Measurements from ENCODE around the gene TRMT61A. TPM values are rescaled to one million over a fixed set of nuclear protein-coding genes. Genes with fewer than 3 reads are reported as not detected.

TRMT61A gene
- total and polyA plus RNA-seq, 2 donors from 2014 or later = 11.9 to 16.0 TPM

GRCh38 chr14:103549361-103550311 lies 20.6 kb downstream of the TRMT61A start:
- Histone ChIP-seq H3K9me3 (ENCODE audit: control insufficient read depth in 2 of 3, insufficient read depth in 1 of 3, low read length in 3 of 3) (no peaks in the 10 kb centered on the region), H3K27me3 (ENCODE audit: control insufficient read depth, insufficient read depth, low read length) (no peaks in the 10 kb centered on the region), H3K36me3 (ENCODE audit: control insufficient read depth in 2 of 3, insufficient read depth in 3 of 3, low read length in 3 of 3) (no peaks in the 10 kb centered on the region), H3K9ac (ENCODE audit: low read length in 3 of 3) (peak overlapping the region in 1 of 3 donors; percentile 3), H3K4me3 (ENCODE audit: low read length in 3 of 3) (no peak overlapping the region), H3K27ac (ENCODE audit: low read depth in 2 of 2, low read length in 2 of 2) (peak overlapping the region; percentile 43 to 74), H3K4me1 (ENCODE audit: control insufficient read depth in 2 of 3, insufficient read depth in 2 of 3, low read depth in 1 of 3, low read length in 3 of 3) (peaks cover 0 to 11% (median 0%) of the 10 kb centered on the region in 3 donors)
- TF ChIP-seq, protein P1, sequence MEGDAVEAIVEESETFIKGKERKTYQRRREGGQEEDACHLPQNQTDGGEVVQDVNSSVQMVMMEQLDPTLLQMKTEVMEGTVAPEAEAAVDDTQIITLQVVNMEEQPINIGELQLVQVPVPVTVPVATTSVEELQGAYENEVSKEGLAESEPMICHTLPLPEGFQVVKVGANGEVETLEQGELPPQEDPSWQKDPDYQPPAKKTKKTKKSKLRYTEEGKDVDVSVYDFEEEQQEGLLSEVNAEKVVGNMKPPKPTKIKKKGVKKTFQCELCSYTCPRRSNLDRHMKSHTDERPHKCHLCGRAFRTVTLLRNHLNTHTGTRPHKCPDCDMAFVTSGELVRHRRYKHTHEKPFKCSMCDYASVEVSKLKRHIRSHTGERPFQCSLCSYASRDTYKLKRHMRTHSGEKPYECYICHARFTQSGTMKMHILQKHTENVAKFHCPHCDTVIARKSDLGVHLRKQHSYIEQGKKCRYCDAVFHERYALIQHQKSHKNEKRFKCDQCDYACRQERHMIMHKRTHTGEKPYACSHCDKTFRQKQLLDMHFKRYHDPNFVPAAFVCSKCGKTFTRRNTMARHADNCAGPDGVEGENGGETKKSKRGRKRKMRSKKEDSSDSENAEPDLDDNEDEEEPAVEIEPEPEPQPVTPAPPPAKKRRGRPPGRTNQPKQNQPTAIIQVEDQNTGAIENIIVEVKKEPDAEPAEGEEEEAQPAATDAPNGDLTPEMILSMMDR (IDR thresholded peaks at IDR 0.05; ENCODE audit: borderline replicate concordance, extremely low read depth, insufficient read depth) = no peak
- FAIRE-seq (no peak), DNase-seq (peak in 2 of 5 donors; percentile 66 to 83)
- intact Hi-C loops (cut with DNase I) = no loop called here

DNA sequence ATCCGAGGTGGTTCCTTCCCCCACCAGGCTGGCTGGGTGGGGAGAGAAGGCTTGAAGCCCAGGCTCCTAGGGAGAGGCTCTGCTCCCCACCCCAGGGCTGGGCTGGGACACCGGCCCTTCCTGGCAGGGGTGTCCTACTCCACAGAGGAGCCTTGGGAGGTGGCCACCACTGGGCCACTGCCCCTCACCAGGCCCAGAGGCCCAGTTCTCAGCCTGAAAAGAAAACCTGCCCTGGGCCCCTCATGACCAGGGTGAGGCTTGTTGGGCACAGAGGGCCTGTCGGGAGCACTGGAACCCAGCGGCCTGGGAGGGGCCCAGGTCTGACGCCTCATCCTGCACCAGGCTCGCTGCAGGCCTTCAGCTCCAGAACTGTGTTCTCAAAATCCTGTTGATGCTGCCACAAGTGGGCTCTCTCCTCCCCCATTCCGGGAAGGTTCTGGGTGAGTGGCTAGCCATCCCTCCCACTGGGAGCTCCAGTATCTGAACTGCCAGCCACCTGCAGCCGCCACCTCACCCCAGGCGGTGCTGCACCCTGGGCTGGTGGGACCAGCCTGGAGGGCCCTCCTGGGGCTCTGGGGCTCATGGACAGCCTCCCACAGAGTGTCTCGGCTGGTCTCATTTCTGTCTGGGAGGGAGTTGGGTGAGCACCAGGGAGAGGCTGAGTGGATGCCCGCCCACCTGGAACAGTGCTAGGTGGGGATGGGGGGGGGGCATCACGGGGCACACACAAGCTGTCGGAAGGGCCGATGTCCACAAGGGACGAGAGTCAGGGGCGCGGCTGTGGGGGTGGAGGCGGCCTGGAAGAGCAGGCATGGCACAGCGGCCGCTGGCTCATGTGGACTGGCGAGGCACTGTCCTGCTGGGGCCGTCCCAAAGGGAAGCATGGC lies 21.7 kb downstream of the TRMT61A start:
- FAIRE-seq = no peak
- Histone ChIP-seq H3K9me3 (ENCODE audit: control insufficient read depth in 2 of 3, insufficient read depth in 1 of 3, low read length in 3 of 3) (no peaks in the 10 kb centered on the region), H3K27ac (ENCODE audit: low read depth in 2 of 2, low read length in 2 of 2) (peak overlapping the region; percentile 43 to 74), H3K9ac (ENCODE audit: low read length in 3 of 3) (peak overlapping the region in 1 of 3 donors; percentile 15), H3K27me3 (ENCODE audit: control insufficient read depth, insufficient read depth, low read length) (no peaks in the 10 kb centered on the region), H3K4me3 (ENCODE audit: low read length in 3 of 3) (no peak overlapping the region), H3K4me1 (ENCODE audit: control insufficient read depth in 2 of 3, insufficient read depth in 2 of 3, low read depth in 1 of 3, low read length in 3 of 3) (peaks cover 0 to 13% (median 0%) of the 10 kb centered on the region in 3 donors), H3K36me3 (ENCODE audit: control insufficient read depth in 2 of 3, insufficient read depth in 3 of 3, low read length in 3 of 3) (no peaks in the 10 kb centered on the region)
- peak; percentile 88 to 92 (median 92) for DNase-seq
- TF ChIP-seq, protein P1 (IDR thresholded peaks at IDR 0.05; ENCODE audit: borderline replicate concordance, extremely low read depth, insufficient read depth) = no peak
- intact Hi-C loops (cut with DNase I) = no loop called here

GRCh38 chr14:103551338-103551762 lies 22.4 kb downstream of the TRMT61A start:
- no peak overlapping the region for H3K9ac ChIP-seq (ENCODE audit: low read length in 3 of 3)
- no peaks in the 10 kb centered on the region for H3K27me3 ChIP-seq (ENCODE audit: control insufficient read depth, insufficient read depth, low read length)
- peaks cover 0 to 13% (median 0%) of the 10 kb centered on the region in 3 donors for H3K4me1 ChIP-seq (ENCODE audit: control insufficient read depth in 2 of 3, insufficient read depth in 2 of 3, low read depth in 1 of 3, low read length in 3 of 3)
- FAIRE-seq = no peak
- no peaks in the 10 kb centered on the region for H3K9me3 ChIP-seq (ENCODE audit: control insufficient read depth in 2 of 3, insufficient read depth in 1 of 3, low read length in 3 of 3)
- H3K36me3 ChIP-seq (ENCODE audit: control insufficient read depth in 2 of 3, insufficient read depth in 3 of 3, low read length in 3 of 3) = no peaks in the 10 kb centered on the region
- H3K27ac ChIP-seq (ENCODE audit: low read depth in 2 of 2, low read length in 2 of 2) = peak overlapping the region in 1 of 2 donors; percentile 43
- intact Hi-C loops (cut with DNase I) = no loop called here
- no peak overlapping the region for H3K4me3 ChIP-seq (ENCODE audit: low read length in 3 of 3)
- TF ChIP-seq, protein P1 (IDR thresholded peaks at IDR 0.05; ENCODE audit: borderline replicate concordance, extremely low read depth, insufficient read depth) = no peak
- peak; percentile 60 to 82 (median 71) for DNase-seq

All from kidney (tissue), 14 donors.